ENCODE results near the gene CRY2. TPM values are rescaled to one million over a fixed set of nuclear protein-coding genes. Genes with fewer than 3 reads are reported as not detected.
A peak's percentile ranks its signal among the peaks of the same experiment; 100 is the strongest.

CRY2 gene
- total RNA-seq, 2 donors from 2014 or later, result 24.6 to 65.9 TPM

DNA sequence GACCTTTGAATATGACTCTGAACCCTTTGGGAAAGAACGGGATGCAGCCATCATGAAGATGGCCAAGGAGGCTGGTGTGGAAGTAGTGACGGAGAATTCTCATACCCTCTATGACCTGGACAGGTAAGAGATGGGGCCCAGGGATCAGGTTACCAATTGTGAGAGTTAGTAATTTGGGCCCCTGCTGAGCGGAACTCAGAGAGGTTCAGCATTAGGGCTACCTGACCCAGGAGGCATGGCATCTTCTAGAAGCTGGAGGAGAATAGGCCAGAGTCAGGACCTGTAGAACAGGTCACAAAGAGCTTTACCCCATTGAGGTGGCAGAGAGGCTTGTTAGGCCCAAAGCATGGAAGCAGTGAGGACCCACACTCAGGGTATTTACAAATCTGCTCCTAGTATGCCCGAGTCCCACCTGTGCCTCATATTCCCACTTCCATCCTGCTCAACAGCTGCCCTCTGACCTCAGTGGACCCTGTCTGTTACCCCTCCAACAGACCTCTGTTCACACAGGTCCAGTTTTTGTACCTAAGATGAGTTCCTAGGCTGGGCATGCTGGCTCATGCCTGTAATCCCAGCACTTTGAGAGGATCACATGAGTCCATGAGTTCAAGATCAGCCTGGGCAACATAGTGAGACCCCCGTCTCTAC lies 11.6 kb downstream of the CRY2 start:
- WGBS, 2 donors, result 71 to 74% methylated on average over 5 of the region's 5 CpGs
- Histone ChIP-seq H3K27ac (peak overlapping the region; percentile 25 to 78 (median 71)), H3K27me3 (no peaks in the 10 kb centered on the region), H3K4me3 (no peak overlapping the region), H3K4me1 (peaks cover 56% of the 10 kb centered on the region), H3K9me3 (no peaks in the 10 kb centered on the region), H3K36me3 (replicated peaks in 1 of 2; ENCODE audit: insufficient read depth in 1 of 2, low read depth in 2 of 2) (peaks cover 11 to 27% of the 10 kb centered on the region in 2 donors)
- ATAC-seq (no peak), DNase-seq (no peak)
- intact Hi-C loops (cut with DNase I), result no loop called here
- TF ChIP-seq, protein P1, sequence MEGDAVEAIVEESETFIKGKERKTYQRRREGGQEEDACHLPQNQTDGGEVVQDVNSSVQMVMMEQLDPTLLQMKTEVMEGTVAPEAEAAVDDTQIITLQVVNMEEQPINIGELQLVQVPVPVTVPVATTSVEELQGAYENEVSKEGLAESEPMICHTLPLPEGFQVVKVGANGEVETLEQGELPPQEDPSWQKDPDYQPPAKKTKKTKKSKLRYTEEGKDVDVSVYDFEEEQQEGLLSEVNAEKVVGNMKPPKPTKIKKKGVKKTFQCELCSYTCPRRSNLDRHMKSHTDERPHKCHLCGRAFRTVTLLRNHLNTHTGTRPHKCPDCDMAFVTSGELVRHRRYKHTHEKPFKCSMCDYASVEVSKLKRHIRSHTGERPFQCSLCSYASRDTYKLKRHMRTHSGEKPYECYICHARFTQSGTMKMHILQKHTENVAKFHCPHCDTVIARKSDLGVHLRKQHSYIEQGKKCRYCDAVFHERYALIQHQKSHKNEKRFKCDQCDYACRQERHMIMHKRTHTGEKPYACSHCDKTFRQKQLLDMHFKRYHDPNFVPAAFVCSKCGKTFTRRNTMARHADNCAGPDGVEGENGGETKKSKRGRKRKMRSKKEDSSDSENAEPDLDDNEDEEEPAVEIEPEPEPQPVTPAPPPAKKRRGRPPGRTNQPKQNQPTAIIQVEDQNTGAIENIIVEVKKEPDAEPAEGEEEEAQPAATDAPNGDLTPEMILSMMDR (IDR thresholded peaks at IDR 0.05), result no peak
- no peak for TF ChIP-seq POLR2A (IDR thresholded peaks at IDR 0.05)

DNA sequence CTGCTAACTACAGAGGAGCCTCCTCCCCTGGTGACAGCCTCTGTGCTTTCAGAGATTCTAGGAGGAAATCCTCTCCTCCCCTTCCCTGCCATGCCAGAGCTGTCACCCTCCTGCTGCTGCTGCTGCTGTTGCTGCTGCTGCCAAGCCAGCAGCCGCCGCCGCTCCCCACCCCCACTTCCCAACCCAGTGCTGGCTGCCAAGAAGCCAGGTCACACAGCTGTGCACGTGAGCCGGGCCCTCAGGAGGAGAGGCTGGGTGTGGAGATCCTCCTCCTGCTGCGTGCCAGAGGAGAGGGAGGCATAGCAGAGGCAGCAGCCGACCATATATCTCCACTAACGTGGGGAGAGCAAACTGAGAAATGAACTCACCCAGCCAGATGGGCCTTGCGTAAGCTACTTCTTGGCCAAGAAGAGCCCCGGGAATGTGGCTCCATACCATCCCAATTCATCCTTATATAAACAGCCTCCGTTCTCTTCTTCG lies 12.4 kb downstream of the CRY2 start:
- Histone ChIP-seq H3K27me3 (no peaks in the 10 kb centered on the region), H3K9me3 (no peaks in the 10 kb centered on the region), H3K4me1 (peaks cover 56% of the 10 kb centered on the region), H3K4me3 (no peak overlapping the region), H3K27ac (peak overlapping the region; percentile 65 to 78 (median 72)), H3K36me3 (replicated peaks in 1 of 2; ENCODE audit: insufficient read depth in 1 of 2, low read depth in 2 of 2) (peaks cover 11 to 29% of the 10 kb centered on the region in 2 donors)
- no peak for TF ChIP-seq POLR2A (IDR thresholded peaks at IDR 0.05)
- TF ChIP-seq, protein P1 (IDR thresholded peaks at IDR 0.05), result no peak
- 21 to 23% methylated on average over 6 to 12 of the region's 12 CpGs for WGBS, 2 donors
- intact Hi-C loops (cut with DNase I), result no loop called here
- DNase-seq (peak; percentile 94 to 96 (median 95)), ATAC-seq (peak; percentile 85)

DNA sequence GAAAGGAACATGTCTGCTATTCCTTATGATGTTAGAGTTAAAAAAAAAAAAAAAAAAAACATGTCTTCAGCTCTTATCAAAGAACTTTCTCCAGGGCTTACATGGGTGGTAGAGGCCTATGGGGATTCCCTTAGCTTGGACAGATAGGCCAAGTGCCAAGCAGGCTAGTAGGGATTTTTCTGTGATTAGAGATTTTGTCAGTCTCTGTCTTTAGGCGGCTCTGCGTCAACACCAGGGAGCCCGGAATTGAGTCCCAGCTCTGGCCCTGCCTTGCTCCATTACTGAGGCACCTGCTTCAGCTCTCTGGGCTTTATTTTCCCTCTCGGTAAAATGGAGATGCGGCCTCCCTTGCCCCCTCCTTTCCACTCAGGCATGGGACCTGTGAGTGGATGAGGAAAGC lies 13.1 kb downstream of the CRY2 start:
- peaks cover 11 to 29% of the 10 kb centered on the region in 2 donors for H3K36me3 ChIP-seq (replicated peaks in 1 of 2; ENCODE audit: insufficient read depth in 1 of 2, low read depth in 2 of 2)
- intact Hi-C loops (cut with DNase I), result no loop called here
- no peaks in the 10 kb centered on the region for H3K27me3 ChIP-seq
- ATAC-seq (no peak), DNase-seq (no peak)
- H3K27ac ChIP-seq, result peak overlapping the region in 3 of 4 donors; percentile 65 to 78 (median 77)
- 76 to 83% methylated on average over 5 of the region's 5 CpGs for WGBS, 2 donors
- H3K9me3 ChIP-seq, result no peaks in the 10 kb centered on the region
- peaks cover 52% of the 10 kb centered on the region for H3K4me1 ChIP-seq
- no peak overlapping the region for H3K4me3 ChIP-seq
- TF ChIP-seq POLR2A (IDR thresholded peaks at IDR 0.05), result no peak
- TF ChIP-seq, protein P1 (IDR thresholded peaks at IDR 0.05), result no peak

DNA sequence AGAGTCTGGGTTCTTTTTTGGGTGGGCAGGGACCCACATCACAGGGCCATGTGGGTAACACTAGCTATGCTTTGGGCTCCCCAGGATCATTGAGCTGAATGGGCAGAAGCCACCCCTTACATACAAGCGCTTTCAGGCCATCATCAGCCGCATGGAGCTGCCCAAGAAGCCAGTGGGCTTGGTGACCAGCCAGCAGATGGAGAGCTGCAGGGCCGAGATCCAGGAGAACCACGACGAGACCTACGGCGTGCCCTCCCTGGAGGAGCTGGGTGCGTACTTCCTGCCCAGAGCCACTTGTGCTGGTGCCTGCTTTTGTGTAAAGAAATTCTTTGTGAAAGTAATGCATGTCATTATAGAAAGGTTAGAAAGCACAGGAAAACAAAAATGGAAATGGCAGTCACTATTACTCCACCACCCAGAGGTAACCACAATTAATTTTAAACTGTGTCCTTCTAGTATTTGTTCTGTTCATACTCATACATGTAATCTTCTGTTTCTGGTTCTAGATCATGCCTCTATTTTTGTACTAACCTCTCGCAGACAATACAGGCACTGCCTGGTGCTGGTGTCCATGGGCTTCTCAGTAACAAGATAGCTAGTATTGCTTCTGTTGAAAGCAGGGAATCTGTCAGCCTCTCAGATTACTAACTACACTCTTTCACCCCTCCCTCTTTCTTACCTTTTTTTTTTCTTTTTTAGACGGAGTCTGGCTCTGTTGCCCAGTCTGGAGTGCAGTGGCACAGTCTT lies 13.7 kb downstream of the CRY2 start:
- no peak for ATAC-seq
- no peaks in the 10 kb centered on the region for H3K9me3 ChIP-seq
- H3K4me3 ChIP-seq, result no peak overlapping the region
- peak overlapping the region in 2 of 4 donors; percentile 77 to 78 for H3K27ac ChIP-seq
- H3K36me3 ChIP-seq (replicated peaks in 1 of 2; ENCODE audit: insufficient read depth in 1 of 2, low read depth in 2 of 2), result peaks cover 11 to 29% of the 10 kb centered on the region in 2 donors
- peaks cover 47% of the 10 kb centered on the region for H3K4me1 ChIP-seq
- H3K27me3 ChIP-seq, result no peaks in the 10 kb centered on the region
- no peak for TF ChIP-seq POLR2A (IDR thresholded peaks at IDR 0.05)
- TF ChIP-seq, protein P1 (IDR thresholded peaks at IDR 0.05), result no peak
- WGBS, 2 donors, result 81 to 84% methylated on average over 9 to 10 of the region's 10 CpGs
- DNase-seq, result no peak
- intact Hi-C loops (cut with DNase I), result no loop called here
